HS-5 (cell line): ENCODE measurements around the gene CYP2U1.
"Not testable (repeated sequence)": the region's sequence is repeated elsewhere in the genome, so short reads cannot be mapped to it uniquely, and the experiment has no call there.

Experiments
- DNase-seq: peaks from one replicate; pipeline ENCODE4 v3.0.0-alpha.2; 2012; ENCODE audit warnings: low read depth

CYP2U1 gene

DNA sequence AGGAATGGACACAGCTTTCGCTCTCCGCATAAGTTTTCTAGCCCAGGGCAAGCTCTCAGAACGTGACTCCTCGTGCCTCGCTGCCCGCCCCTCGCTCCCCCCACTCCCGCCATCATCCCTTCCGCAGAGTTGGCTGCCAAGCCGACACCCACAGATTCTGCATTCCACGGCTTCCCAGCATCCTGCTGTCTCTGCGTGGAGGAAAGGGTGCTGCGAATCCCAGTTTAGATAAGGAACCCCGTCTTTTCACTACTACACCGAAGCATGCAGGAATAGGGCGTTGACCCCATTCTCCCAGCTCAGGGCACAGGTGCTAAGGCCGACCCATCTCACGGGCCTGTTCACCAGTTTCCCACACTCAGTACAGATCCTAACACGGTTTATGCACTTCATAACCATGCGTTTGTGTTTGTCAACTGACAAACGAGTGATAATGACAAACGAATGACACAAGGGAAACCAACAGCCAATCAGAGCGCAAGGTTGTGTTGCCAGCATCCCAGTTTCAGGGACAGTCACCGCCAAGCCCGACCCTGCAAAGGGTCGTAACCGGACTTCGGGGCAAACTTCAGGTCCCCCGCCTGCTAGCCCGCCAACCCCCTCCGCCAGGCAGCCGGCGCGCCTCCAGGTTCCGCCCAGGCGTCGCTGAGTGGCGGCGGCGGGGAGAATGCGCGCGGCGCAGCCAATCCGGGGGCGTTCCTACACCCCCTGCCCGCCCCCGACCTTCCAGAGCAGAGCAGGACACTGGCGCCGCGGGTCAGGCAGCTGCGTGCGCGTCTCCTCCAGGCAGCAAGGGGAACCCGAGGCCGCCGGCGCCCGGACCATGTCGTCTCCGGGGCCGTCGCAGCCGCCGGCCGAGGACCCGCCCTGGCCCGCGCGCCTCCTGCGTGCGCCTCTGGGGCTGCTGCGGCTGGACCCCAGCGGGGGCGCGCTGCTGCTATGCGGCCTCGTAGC is at the start of gene CYP2U1:
Gene CYP2U1, plus strand, starts transcription at position 729 of the 954 bp plus-strand sequence. Its CDS starts 95 bp downstream, at position 824.
- no peak for DNase-seq

DNA sequence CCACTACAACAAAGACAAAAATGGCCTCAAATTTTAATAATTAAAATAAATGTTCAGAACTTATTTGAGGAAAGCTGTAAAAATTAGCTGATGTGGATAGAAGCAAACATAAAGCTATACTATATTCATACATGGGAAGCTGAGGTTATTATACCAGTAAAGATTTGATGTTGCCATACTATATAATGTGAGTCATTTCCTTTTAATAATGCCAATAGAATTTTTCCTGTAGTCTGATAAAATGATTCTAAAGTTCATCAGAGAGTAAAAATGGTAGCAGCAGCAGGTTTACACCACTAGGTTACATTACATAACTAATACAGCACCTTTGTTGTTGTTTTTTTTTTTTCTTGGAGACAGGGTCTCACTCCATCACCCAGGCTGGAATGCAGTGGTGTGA is 45.5 kb upstream of the CYP2U1 start:
- DNase-seq, result no peak

DNA sequence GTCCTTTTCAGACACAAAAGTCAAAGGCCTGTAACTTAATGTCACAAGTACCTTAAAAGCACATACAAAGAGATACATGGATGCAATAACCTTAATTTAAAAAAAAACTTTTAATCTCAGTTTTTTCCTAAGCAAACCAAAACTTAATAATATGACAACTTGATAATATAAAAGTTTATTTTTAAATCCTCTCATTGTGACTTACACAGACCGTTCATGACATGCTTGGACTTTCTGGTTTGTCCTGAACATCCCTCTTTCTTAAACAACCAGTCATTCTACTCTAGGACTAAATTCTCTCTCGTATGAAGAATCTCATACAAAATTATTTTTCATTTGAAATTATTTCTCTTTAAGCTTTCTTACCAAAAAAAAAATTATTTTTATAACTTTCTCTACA is 43.1 kb upstream of the CYP2U1 start:
- DNase-seq, result no peak

GRCh38 chr4:107890779-107891178 is 40.6 kb upstream of the CYP2U1 start:
- DNase-seq, result no peak

DNA sequence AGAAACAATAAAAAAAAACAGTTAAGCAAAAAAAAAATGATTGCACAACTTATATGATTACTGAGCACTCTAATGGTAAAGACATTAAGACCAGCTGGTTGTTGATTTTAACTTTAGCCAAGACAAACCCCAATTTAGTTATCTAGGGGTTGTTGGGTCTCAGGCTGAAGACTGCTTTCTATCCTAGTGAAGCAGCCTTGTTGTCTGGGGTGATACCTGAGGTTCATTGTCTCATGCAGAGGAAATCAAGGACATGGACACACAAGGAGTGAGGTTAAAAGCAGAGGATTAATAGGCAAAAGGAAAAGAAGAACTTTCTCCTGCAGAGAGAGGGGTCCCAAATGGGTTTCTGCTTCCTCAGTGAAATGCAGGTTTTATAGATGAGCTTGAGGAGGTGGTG is 40.0 kb upstream of the CYP2U1 start:
- DNase-seq, result no peak

- DNase-seq, result no peak
Measured at GRCh38 chr4:107893171-107894137, 37.9 kb upstream of the CYP2U1 start.

- DNase-seq, result no peak
Measured at GRCh38 chr4:107894138-107894603, 37.2 kb upstream of the CYP2U1 start.

GRCh38 chr4:107896158-107896645 is 35.1 kb upstream of the CYP2U1 start:
- peak; percentile 85 for DNase-seq

DNA sequence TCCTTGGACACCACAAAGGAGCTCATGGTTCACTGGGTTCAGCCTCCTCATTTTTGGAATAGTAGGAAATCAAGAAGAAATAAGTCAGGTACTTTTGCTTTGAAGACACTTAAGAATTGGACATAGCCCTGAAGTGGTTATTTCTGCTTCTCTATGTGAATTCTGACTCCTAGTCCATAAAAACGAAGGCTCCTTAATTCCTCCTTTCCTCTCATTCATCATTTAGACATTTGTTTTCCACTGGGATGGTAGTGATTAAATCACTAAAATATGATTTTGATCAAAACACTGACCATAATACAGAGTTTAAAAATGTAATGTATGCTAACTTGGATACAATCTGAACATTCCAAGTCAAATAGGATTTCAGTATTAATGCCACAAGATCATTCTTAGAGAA is 34.7 kb upstream of the CYP2U1 start:
- DNase-seq, result no peak

GRCh38 chr4:107897823-107898222 is 33.5 kb upstream of the CYP2U1 start:
- no peak for DNase-seq

GRCh38 chr4:107900067-107900466 is 31.3 kb upstream of the CYP2U1 start:
- no peak for DNase-seq

GRCh38 chr4:107900508-107900907 is 30.8 kb upstream of the CYP2U1 start:
- DNase-seq, result no peak

GRCh38 chr4:107901213-107901934 is 30.0 kb upstream of the CYP2U1 start:
- DNase-seq, result no peak

DNA sequence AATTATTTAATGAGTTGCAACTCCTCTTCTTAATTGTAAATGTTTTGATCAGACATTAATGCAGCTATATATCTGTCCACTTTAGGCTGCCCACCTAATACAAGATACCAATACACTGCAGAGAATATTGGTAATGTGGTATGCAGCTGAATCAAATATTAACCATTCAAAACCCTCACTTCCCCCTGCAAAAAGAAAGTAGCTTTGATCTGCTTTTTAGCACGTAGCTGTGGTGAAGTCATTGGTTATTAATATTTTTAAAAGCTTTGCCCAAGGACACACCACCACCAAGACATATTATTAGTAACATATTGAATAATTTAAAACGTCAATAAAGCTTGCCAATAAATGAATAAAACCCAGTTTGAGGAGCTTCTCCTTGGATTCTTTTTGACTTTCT is 28.6 kb upstream of the CYP2U1 start:
- no peak for DNase-seq

GRCh38 chr4:107905082-107905481 is 26.3 kb upstream of the CYP2U1 start:
- not testable (repeated sequence) for DNase-seq

GRCh38 chr4:107906458-107907100 is 24.8 kb upstream of the CYP2U1 start:
- no peak for DNase-seq

- no peak for DNase-seq
Measured at GRCh38 chr4:107908377-107908776, 23.0 kb upstream of the CYP2U1 start.

DNA sequence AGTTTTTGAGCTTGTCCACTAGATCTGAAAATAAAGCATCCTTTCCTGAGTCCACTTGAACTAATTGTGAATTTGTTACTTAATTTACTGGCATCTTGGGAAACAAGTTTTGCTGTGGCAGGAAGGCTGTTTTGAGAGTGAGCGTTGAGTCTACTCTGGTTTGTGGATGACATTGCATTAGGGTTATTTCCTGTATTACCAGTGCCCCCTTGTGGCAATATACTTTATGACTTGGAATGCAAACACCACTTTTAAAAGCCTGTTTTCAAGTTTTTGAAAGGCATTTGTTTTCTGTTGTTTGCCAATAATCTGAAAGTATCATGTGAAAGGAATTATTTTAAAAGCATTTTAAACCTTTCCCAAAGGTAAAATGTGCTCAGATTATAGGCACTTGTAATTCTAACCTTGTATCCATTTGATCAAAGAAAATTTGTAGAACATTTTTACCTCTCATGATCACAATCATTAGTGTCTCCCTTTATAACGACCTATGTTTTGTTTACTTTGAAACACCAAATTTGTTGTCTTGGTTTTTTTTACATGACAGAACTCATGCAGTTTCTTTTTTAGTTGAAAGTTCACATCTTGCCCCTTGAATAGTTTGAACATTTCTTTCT is 18.0 kb upstream of the CYP2U1 start:
- DNase-seq, result no peak

- no peak for DNase-seq
Measured at GRCh38 chr4:107915220-107915619, 16.1 kb upstream of the CYP2U1 start.

- DNase-seq, result no peak
Measured at GRCh38 chr4:107916623-107917022, 14.7 kb upstream of the CYP2U1 start.

GRCh38 chr4:107917500-107917899 is 13.8 kb upstream of the CYP2U1 start:
- DNase-seq, result no peak
